Measurements from ENCODE around the gene CRB3.

CRB3 gene

GRCh38 chr19:6482343-6482686 lies 18.2 kb downstream of the CRB3 start:
- H3K36me3 Mint-ChIP-seq = peaks cover 2% of the 10 kb centered on the region
- no peaks in the 10 kb centered on the region for H3K9me3 Mint-ChIP-seq
- H3K27me3 Mint-ChIP-seq = no peaks in the 10 kb centered on the region
- ATAC-seq (ENCODE audit: low read depth) = no peak
- H3K27ac Mint-ChIP-seq = peak overlapping the region; percentile 91
- DNase-seq (ENCODE audit: low spot score in 2 of 2) = no peak
- H3K4me1 Mint-ChIP-seq = peaks cover 24% of the 10 kb centered on the region
- H3K4me3 Mint-ChIP-seq = peak overlapping the region; percentile 93

GRCh38 chr19:6483235-6483634 lies 19.2 kb downstream of the CRB3 start:
- peaks cover 2% of the 10 kb centered on the region for H3K36me3 Mint-ChIP-seq

GRCh38 chr19:6484230-6484629 lies 20.2 kb downstream of the CRB3 start:
- Mint-ChIP-seq H3K36me3 (peaks cover 2% of the 10 kb centered on the region), H3K4me3 (no peak overlapping the region), H3K27me3 (no peaks in the 10 kb centered on the region), H3K9me3 (no peaks in the 10 kb centered on the region), H3K4me1 (peaks cover 26% of the 10 kb centered on the region), H3K27ac (no peak overlapping the region)
- ATAC-seq (ENCODE audit: low read depth) (no peak), DNase-seq (ENCODE audit: low spot score in 2 of 2) (no peak)

More at GRCh38 chr19:6483235-6483634, 19.2 kb downstream of the CRB3 start:
- Mint-ChIP-seq H3K4me3 (no peak overlapping the region), H3K4me1 (peaks cover 24% of the 10 kb centered on the region), H3K27me3 (no peaks in the 10 kb centered on the region), H3K9me3 (no peaks in the 10 kb centered on the region), H3K27ac (peak overlapping the region; percentile 91)
- no peak for DNase-seq (ENCODE audit: low spot score in 2 of 2)
- no peak for ATAC-seq (ENCODE audit: low read depth)

- no peak for DNase-seq (ENCODE audit: low spot score in 2 of 2)
- Mint-ChIP-seq H3K4me3 (no peak overlapping the region), H3K4me1 (peaks cover 28% of the 10 kb centered on the region), H3K27me3 (no peaks in the 10 kb centered on the region), H3K27ac (no peak overlapping the region), H3K36me3 (peaks cover 2% of the 10 kb centered on the region), H3K9me3 (no peaks in the 10 kb centered on the region)
- ATAC-seq (ENCODE audit: low read depth) = no peak
Measured at GRCh38 chr19:6484831-6485230, 20.8 kb downstream of the CRB3 start.

GRCh38 chr19:6489278-6490061 lies 25.4 kb downstream of the CRB3 start:
- peak overlapping the region; percentile 53 for H3K27ac Mint-ChIP-seq
- peaks cover 8% of the 10 kb centered on the region for H3K4me1 Mint-ChIP-seq
- DNase-seq (ENCODE audit: low spot score in 2 of 2) = no peak
- peak overlapping the region; percentile 82 for H3K4me3 Mint-ChIP-seq
- H3K27me3 Mint-ChIP-seq = no peaks in the 10 kb centered on the region
- peaks cover 3% of the 10 kb centered on the region for H3K9me3 Mint-ChIP-seq
- peaks cover 3% of the 10 kb centered on the region for H3K36me3 Mint-ChIP-seq
- peak; percentile 98 for ATAC-seq (ENCODE audit: low read depth)

- DNase-seq (ENCODE audit: low spot score in 2 of 2) = no peak
- H3K36me3 Mint-ChIP-seq = peaks cover 7% of the 10 kb centered on the region
- peaks cover 3% of the 10 kb centered on the region for H3K9me3 Mint-ChIP-seq
- peak overlapping the region; percentile 53 for H3K27ac Mint-ChIP-seq
- no peaks in the 10 kb centered on the region for H3K27me3 Mint-ChIP-seq
- H3K4me3 Mint-ChIP-seq = peak overlapping the region; percentile 82
- no peak for ATAC-seq (ENCODE audit: low read depth)
- H3K4me1 Mint-ChIP-seq = peaks cover 8% of the 10 kb centered on the region
Measured at GRCh38 chr19:6490134-6490533, 26.1 kb downstream of the CRB3 start.

DNA sequence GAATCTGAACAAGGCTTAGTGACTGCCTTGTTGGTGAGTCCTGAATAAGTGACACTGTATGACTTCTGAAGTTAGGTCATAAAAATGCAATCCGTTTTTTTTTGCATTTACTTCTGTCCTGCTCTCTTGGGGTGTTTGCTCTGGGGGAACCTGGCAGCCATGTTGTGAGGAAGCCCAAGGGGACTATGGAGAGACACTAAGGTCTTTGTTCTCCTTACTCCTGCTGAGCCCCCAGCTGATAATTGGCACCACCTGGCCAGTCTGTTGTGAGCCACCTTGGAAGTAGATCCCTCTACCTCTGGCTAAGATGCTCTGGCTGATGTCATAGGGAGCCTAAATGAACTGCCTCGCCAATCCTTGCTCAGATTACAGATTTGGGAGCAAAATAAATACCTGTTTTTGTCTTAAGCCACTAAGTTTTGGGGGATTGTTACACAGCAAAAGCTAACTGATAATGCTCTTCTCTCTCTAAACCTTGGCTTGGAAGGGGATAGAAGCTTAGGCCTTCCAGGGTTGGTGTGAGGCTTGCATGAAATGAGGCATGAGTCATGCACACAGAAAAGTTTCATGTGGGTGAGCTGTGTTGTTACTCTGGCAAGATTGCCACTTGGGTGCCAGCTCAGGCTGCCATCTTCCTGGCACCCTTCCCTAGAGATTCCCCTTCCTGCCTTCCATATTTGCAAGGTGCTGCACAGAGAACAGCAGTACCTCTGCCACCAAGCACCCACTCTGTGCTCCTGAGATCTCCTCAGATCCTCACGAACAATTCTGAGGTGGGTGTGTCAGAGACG lies 27.9 kb downstream of the CRB3 start:
- H3K4me3 Mint-ChIP-seq = no peak overlapping the region
- no peak overlapping the region for H3K27ac Mint-ChIP-seq
- peaks cover 3% of the 10 kb centered on the region for H3K9me3 Mint-ChIP-seq
- no peak for DNase-seq (ENCODE audit: low spot score in 2 of 2)
- H3K36me3 Mint-ChIP-seq = peaks cover 7% of the 10 kb centered on the region
- no peaks in the 10 kb centered on the region for H3K27me3 Mint-ChIP-seq
- peaks cover 8% of the 10 kb centered on the region for H3K4me1 Mint-ChIP-seq
- no peak for ATAC-seq (ENCODE audit: low read depth)

DNA sequence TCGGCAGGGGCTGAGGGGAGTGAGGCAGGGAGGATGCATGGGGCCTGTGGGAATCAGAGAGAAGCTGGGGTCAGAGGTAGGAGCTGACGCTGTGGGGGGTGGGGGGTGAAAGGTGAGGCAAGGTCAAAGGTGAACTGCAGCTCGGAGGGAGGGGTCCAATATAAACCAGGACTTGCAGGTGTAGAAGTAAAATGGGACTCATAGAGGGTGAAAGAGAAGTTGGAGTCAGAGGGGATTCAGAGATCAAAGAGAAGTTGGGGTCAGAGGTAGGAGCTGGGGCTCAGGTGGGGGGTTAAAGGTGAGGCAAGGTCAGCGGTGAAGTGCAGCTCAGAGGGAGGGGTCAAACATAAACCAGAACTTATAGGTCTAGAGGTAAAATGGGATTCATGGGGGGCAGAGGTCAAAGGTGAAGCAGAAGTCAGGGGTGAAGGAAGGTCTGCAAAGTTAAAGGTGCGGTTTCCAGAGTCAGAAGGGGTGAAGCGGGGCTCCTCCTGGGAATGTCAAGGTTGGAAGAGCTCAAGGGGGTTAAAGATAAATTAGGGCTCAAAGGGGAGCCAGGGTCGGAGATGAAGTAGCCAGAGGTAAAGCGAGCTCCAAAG lies 30.5 kb downstream of the CRB3 start:
- Mint-ChIP-seq H3K4me3 (no peak overlapping the region), H3K27ac (no peak overlapping the region), H3K4me1 (peaks cover 12% of the 10 kb centered on the region), H3K36me3 (peaks cover 10% of the 10 kb centered on the region), H3K27me3 (no peaks in the 10 kb centered on the region), H3K9me3 (peaks cover 3% of the 10 kb centered on the region)
- DNase-seq (ENCODE audit: low spot score in 2 of 2) (no peak), ATAC-seq (ENCODE audit: low read depth) (no peak)

- Mint-ChIP-seq H3K27me3 (no peaks in the 10 kb centered on the region), H3K4me1 (peaks cover 8% of the 10 kb centered on the region), H3K27ac (no peak overlapping the region), H3K36me3 (peaks cover 10% of the 10 kb centered on the region), H3K4me3 (no peak overlapping the region), H3K9me3 (peaks cover 3% of the 10 kb centered on the region)
- DNase-seq (ENCODE audit: low spot score in 2 of 2) = no peak
- no peak for ATAC-seq (ENCODE audit: low read depth)
Measured at GRCh38 chr19:6495947-6496346, 31.9 kb downstream of the CRB3 start.

DNA sequence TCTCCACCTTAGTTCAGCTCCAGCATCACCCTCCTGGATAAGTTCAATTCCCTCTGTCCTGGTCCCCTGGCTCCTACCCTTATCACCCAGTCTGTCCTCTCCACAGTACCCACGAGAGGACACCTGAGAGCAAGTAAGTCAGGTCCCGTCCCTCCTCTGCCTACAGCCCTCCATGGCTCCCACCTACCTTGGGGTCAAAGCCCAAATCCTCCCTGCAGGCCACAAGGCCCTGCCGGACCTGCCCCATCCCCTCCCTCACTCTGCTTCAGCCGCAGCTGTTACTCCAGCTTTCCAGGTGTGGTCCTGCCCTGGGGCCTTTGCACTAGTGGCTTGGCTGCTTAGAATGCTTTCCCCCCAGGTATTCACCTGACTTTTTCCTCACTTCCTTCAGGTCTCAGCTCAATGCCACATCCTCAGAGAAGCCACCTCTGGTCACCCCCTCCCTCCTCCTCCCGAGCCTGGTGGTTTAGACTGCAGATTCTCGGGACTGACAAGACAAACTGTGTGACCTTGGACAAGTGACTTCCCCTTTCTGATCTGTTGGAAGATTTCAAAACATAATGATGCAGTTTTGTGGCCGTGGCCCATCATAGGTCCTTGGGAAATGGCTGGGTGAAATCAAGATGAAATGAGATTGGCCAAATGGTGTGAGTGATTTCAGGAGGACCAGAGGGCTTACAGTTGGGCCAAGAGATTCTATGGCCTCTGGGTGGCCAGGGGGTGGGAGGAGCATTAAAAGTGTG lies 34.4 kb downstream of the CRB3 start:
- H3K27me3 Mint-ChIP-seq = no peaks in the 10 kb centered on the region
- DNase-seq (ENCODE audit: low spot score in 2 of 2) (no peak), ATAC-seq (ENCODE audit: low read depth) (no peak)
- H3K4me3 Mint-ChIP-seq = no peak overlapping the region
- H3K9me3 Mint-ChIP-seq = no peaks in the 10 kb centered on the region
- H3K36me3 Mint-ChIP-seq = peaks cover 10% of the 10 kb centered on the region
- peaks cover 15% of the 10 kb centered on the region for H3K4me1 Mint-ChIP-seq
- H3K27ac Mint-ChIP-seq = no peak overlapping the region

DNA sequence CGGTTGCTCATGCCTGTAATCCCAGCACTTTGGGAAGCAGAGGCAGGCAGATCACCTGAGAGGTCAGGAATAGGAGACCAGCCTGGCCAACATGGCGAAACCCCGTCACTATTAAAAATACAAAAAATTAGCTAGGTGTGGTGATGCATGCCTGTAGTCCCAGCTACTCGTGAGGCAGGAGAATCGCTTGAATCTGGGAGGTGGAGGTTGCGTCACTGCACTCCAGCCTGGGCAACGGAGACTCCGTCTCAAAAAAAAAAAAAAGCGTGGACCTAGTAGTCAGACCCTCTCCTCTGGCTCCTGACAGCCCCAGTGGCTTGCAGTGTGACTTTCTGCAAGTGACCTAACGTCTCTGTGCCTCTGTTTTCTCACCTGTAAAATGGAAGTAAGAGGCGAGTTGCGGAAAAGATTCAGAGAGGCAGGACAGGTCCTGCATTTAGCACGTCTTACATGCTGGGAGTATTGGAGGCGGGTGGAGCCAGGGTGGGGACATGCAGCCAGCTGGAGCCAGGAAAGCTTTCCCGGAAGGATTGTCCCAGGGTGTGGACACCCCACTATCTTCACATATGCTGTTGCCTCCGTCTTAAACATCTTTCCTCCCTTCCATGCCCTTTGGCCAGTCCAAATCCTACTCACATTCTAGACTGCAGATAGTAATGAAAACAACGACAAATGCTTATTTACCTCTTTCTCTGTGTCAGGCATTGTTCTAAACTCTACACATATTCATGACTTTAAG lies 35.1 kb downstream of the CRB3 start:
- H3K27me3 Mint-ChIP-seq = no peaks in the 10 kb centered on the region
- peaks cover 15% of the 10 kb centered on the region for H3K4me1 Mint-ChIP-seq
- no peak overlapping the region for H3K4me3 Mint-ChIP-seq
- peak overlapping the region; percentile 48 for H3K27ac Mint-ChIP-seq
- peaks cover 9% of the 10 kb centered on the region for H3K36me3 Mint-ChIP-seq
- DNase-seq (ENCODE audit: low spot score in 2 of 2) = no peak
- H3K9me3 Mint-ChIP-seq = no peaks in the 10 kb centered on the region
- ATAC-seq (ENCODE audit: low read depth) = no peak

DNA sequence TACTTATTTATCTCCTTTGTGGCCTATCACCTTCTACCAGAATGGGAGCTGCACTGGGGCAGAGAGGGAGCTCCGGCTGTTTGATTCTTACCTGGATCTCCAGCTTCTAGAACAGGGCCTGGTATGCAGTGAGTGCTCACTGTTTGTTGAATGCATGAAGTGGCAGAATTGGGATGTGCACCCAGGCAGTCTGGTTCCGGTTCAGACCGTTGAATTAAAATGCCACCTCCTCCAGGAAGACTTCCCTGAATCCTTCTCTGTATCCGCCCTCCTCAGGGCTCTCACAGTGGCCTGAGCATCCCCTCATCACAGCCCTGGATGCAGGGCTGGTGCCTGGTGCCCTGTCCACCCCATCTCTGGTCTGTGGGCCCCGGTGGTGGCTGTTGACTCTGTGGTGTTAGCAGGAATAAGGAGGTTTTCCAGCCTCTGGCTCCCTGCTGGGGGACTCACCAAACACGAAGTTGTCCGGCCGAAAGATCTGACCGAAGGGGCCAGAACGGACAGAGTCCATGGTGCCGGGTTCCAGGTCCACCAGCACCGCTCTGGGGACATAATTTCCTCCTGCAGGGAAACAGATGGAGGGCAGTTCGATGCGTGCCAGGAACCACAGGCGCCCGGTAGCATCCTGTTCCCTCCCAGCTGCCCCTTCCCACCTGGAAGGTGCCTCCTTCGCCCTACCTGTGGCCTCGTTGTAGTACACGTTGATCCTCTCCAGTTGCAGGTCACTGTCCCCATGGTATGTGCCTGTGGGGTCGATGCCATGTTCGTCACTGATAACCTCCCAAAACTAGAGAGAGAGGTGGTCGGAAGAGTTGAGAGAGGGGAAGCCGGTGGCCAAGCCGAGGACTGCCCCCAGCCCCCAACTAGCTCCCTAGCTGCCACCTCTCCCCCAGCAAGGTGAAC lies 37.0 kb downstream of the CRB3 start:
- H3K36me3 Mint-ChIP-seq = peaks cover 3% of the 10 kb centered on the region
- H3K9me3 Mint-ChIP-seq = no peaks in the 10 kb centered on the region
- DNase-seq (ENCODE audit: low spot score in 2 of 2) (no peak), ATAC-seq (ENCODE audit: low read depth) (no peak)
- H3K27me3 Mint-ChIP-seq = no peaks in the 10 kb centered on the region
- H3K4me1 Mint-ChIP-seq = peaks cover 19% of the 10 kb centered on the region
- peak overlapping the region; percentile 90 for H3K27ac Mint-ChIP-seq
- peak overlapping the region; percentile 97 for H3K4me3 Mint-ChIP-seq

Data from memory B cell (primary cell).